Mucosa of gallbladder (tissue), 1 donor: ENCODE data around the gene DHCR7. TPM values are rescaled to one million over a fixed set of nuclear protein-coding genes. Genes with fewer than 3 reads are reported as not detected.

ENCODE experiments used
- DNase-seq: peaks from one replicate; pipeline ENCODE4 v3.0.0-alpha.2; 2020; ENCODE audit warnings: low spot score
- total RNA-seq: library from RNA; stranded (reverse); gene quantifications from one replicate; pipeline ENCODE4 v1.2.1, GENCODE V29; 2021
- donor health status: DM: no; HTN: no; CAD: no.

Gene DHCR7
- 161 TPM for total RNA-seq

DNA sequence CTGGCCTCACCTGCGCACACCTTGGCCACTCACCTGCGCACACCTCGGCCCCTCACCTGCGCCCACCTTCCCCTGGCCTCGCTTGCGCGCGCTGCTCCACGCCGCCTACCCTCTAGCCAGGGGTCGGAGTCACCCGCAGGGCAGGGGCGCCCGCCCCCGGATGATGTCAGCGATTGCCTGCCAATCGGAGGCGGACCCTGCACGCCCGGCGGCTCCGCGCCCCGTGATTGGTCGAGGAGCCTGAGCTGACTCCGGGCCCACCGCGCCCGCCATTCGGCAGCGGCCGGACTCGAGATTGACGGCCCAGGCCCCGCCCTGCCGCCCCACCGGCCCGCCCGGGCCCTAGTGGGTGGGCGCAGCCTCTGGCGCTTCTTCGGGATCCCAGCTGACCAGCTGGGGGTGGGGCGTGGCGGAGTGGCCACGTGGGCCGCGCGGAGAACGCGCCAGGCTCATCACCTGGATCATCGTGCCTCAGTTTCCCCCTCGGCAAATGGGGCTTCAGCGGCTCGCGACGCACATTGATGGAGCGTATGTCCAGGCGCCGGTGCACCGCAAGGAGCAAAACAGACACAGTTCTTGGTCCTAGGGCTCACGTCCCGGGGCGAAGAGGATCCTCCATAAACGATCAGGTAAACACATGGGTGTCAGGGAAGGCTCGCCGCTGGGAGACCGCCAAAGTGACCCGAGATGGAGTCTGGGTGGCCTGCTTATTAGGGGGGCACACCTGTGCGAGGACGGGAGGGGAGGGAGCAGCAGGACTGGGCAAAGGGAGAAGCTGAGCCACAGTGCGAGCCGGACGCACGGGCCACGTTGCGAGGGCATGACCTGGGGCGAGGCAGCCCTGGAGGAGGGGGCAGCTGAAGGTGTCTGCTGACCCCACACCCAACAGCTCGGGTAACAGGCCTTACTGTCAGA is at the start of gene DHCR7:
TSS of gene DHCR7 (minus strand) at position 137 of the 915 bp plus-strand sequence. CDS start 3,441 bp downstream, outside the sequence.
- DNase-seq: peak; percentile 96

GRCh38 chr11:71496421-71496820 is 48.2 kb upstream of the DHCR7 start:
- DNase-seq: no peak

DNA sequence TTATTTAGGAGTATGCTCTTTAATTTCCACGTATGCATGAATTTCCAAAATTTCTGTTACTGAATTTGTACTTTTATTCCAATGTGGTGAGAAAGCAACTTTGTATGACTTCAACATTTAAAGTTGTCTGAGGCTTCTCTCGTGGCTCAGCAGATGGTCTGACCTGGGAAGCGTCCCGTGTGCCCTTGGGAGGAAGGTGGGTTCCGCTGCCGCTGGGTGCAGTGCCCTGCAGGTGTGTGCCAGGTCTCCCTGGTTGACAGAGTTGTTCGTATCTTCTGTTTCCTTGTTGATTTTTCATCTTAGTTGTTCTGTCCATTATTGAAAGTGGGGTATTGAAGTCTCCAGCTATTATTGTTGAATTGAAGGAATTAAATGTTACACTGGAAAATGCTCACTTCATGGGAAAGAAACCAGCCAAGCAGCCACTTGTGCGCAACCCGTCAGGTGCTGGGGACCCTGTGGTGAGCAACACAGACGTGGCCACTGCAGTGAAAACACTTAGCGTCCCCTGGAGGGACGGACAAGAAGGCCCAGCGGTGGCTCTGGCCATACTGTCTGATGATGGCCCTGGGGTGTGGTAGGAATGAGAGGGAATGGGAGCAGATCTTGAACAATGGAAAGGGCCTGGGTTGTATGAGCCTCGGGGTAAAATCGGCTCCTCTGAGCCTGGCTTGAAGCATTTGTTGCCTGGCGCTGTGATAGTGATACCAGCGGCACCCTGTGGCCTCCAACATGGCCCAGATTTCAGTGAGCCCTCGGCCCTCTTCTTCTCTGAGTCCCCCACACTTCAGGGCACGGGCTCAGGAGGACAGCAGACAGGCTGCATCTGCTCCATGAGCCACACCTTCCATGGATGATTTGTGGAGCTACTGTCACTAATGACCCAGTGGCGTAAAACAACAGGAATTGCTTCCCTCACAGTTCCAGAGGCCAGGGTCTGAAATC is 47.4 kb upstream of the DHCR7 start:
- DNase-seq: no peak

- peak; percentile 3 for DNase-seq
Measured at GRCh38 chr11:71491940-71492339, 43.7 kb upstream of the DHCR7 start.

DNA sequence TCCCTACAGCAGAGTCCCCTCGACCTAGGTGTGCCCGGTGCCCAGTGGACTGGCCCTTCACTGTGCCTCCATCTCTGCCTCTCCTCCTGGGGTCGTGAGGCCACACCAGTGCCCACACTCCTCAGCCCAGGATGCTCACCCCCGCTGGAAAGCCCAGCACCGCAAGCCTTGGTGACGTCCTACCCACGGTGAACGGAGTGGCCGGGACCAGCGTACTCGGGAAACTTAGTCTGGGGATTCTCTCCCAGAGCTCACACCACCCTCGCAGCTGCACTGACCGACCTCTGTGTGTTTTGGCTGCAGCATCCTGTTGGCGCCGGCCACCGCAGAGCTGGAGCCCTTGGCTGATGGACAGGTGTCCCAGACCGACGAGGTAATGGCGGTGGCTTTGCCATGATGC is 43.3 kb upstream of the DHCR7 start:
- no peak for DNase-seq

GRCh38 chr11:71490731-71491390 is 42.7 kb upstream of the DHCR7 start:
- DNase-seq: no peak

DNA sequence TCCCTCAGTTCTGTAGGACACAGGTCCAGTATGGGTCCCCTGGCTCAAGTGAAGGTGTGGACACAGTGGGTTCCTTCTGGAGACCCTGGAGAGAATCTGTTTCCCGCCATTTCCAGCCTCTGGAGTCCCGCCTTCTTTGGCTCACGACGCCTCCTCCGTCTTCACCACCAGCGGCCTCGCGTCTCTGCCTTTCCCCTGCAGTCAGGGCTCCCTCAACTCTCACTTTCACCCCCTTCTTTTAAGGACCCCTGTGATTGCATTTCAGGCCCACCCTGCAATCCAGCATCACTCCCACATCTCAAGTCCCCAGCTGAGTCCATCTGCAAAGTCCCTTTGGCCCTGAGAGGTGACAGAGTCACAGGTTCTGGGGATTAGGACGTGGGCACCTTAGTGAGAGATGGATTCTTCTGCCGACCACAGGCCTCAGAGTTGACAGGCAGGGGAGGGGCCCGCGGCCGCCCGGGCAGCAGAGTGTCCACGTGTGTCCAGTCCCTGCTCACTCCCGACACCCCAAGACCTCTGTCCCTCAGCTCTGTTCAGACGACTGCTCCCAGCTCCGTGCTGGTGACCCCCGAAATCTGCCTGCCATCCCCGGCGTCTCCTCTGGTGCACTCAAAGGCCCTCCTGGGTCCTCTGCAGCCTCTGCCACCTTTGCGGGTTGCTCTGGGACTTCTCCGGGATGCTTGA is 42.0 kb upstream of the DHCR7 start:
- DNase-seq: no peak

GRCh38 chr11:71489311-71490043 is 41.3 kb upstream of the DHCR7 start:
- no peak for DNase-seq

DNA sequence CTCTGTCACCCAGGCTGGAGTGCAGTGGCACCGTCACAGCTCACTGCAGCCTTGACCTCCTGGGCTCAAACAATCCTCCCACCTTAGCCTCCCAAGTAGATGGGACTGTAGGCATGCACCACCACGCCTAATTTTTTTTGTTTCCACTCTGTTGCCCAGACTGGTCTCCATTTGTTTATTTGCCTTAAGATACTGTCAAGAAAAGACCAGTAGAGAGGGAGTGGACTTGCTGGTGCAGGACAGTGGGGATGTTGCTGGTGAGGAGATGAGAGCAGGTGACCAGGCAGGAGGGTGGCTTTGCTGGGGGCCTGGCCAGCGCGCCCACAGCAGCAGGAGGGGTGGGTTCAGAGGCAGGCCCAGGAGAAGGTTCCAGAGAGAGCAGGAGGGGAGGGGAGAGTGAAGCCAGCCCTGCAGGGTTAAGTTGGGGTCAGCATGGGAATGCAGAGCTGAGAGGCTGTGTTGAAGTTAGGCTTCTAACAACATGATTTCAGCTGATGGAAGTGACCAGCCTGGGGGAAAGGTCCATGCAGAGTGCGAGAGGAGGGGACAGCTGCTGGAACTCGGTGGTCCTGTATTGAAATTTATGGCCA is 40.6 kb upstream of the DHCR7 start:
- no peak for DNase-seq

GRCh38 chr11:71486320-71486719 is 38.1 kb upstream of the DHCR7 start:
- DNase-seq: no peak

- DNase-seq: no peak
Measured at GRCh38 chr11:71485466-71485865, 37.3 kb upstream of the DHCR7 start.

GRCh38 chr11:71485063-71485399 is 36.8 kb upstream of the DHCR7 start:
- DNase-seq: no peak

- DNase-seq: no peak
Measured at GRCh38 chr11:71484248-71485062, 36.3 kb upstream of the DHCR7 start.

DNA sequence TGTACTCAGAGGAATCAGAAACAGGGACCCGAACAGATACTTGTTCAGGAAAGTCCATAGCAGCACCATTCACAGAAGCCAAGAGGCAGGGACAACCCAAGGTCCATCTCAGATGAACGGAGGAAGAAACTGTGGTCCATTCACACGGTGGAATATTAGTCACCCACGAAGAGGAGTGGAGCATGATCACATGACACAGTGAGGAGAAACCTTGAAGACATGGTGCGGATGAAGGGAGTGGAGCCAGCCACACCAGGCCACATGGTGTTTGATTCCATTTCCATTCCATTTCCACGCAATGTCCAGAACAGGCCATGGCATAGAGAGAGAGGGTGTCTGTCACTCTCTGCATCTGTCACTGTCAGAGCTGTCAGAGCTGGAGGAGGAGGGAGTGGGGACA is 35.5 kb upstream of the DHCR7 start:
- no peak for DNase-seq

DNA sequence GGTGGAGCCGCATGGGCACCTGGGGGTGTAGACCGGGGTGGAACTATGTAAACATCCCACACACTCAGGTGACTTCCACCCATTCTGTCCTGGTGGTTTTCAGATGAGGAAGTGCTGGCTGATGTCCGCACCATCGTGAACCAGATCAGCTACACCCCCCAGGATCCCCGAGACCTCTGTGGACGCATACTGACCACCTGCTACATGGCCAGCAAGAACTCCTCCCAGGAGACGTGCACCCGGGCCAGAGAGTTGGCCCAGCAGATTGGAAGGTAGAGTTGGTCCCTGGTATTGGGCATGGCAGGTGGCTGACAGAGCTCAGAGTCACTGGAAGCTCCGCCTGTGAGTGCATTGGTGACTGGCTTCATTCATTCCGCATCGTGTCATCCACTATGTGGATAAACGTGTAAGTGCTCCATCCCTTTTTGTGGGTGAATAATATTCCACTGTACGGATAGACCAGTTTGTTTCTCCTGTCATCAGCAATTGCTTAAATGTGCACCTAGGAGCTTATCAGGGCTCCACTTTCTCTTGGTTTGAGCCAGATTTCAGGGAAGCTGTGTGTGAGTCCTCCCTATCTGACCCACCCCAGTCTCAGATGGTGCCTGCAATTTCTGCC is 34.7 kb upstream of the DHCR7 start:
- no peak for DNase-seq

DNA sequence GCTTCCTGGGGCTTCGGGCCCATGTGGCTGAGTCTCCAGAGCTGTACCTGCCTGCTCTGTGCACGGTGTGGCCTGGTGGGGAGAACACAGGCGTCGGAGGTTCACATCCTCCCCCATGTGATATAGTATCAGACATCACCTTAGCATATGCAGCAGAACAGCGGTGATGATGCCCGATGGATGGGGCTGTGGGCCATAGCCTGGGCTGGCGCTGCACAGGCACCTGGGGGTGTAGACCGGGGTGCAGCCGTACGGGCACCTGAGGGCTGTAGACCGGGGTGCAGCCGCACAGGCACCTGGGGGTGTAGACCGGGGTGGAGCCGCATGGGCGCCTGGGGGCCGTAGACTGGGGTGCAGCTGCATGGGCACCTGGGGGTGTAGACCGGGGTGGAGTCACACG is 34.0 kb upstream of the DHCR7 start:
- DNase-seq: no peak

GRCh38 chr11:71481101-71481960 is 33.1 kb upstream of the DHCR7 start:
- DNase-seq: peak; percentile 40

DNA sequence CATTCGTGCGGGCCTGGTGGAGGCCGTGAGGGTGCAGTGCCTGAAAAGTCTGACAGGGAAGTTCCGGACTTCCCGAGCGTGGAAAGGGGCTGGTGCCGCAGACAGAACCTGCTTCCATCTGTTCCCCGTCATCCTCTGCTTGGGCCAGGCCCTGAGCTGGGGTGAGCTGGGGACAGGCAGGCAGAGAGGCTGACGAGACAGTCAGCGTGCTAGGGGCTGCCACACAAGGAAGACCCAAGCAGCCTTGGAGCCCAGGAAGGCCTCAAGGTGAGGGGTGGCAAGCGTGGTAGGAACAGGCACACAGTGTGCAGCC is 30.3 kb upstream of the DHCR7 start:
- no peak for DNase-seq
